HG02759 (cell line): ENCODE results near the gene LEKR1.

ENCODE experiments used
- ATAC-seq: cut with Tn5 transposase; IDR thresholded peaks from one replicate; pipeline ENCODE4 v1.9.1; 2021; ENCODE audit warnings: mild to moderate bottlenecking, moderate library complexity; ENCODE audit not compliant: unreplicated experiment

Gene LEKR1

DNA sequence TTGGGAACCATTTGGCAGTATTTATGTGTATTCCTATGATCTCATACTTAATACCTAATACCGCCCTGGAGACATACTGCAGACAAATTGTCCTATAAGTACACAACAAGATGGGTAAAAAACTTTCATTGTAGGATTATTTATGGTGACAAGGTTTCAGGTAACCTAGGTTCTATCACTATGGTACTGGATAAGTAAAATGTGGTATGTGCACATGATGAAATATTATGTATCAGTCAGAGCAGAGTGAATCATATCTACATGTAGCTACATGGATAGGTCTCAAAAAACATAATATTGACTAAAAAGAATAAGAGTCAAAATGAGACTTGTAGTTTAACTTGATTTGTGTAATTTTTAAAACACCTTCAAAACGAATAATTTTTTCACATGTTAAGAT lies 147.8 kb downstream of the LEKR1 start:
- ATAC-seq, result no peak

DNA sequence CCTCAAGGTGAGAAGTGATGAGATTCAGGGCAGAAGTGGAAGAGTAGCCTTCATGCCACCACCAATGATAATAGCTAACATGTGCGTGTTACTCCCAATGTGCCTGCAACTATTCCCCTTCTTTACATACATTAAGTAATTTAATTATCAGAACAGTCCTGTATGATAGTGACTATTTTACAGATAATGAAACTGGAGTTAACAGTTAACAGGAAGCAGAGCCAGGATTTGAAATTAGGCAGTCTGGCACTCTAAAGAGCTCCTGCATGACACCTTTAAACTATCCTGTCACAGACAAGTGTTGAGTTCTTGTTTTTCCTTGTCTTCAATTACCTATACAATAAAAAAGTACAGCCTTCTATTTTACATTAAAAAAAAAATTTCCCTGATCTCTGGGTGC lies 148.8 kb downstream of the LEKR1 start:
- ATAC-seq, result no peak

DNA sequence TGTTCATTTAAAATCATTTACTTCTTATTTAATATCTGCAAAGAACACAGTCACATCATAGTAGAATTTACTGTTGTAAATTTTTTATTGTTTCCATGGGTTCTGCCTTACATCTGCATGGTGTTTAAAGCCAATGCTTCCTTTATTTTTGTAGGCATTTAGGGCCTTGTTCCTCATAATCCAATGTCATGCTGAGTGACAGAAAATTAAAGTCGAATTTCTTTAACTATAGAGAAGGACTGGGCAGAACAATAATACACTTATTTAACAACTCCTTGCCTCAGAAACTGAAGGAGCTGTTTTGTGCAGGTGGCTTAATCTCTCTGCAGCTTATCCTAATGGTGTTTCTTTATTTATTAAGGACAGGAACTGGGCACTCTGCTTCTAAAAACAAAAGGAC lies 149.6 kb downstream of the LEKR1 start:
- ATAC-seq, result no peak

DNA sequence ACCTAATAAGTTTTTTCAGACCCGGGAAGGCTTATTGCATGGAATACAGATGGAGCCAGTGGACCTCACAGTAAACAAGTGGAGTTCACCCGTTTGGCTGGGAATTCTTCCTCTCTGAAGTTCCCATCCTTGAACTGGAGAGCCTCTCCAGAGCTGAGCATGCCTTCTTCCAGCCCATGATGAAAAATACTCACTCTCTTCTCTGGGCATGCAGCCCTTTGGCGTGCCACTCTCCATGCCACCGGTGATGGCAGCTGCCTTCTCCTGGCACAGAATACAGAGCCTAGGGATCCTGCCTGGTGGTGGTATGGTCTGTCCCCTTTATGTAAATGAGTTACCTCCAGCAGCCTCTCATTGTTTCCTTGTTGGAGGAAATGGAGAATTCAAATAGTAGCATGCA lies 150.8 kb downstream of the LEKR1 start:
- ATAC-seq, result no peak

DNA sequence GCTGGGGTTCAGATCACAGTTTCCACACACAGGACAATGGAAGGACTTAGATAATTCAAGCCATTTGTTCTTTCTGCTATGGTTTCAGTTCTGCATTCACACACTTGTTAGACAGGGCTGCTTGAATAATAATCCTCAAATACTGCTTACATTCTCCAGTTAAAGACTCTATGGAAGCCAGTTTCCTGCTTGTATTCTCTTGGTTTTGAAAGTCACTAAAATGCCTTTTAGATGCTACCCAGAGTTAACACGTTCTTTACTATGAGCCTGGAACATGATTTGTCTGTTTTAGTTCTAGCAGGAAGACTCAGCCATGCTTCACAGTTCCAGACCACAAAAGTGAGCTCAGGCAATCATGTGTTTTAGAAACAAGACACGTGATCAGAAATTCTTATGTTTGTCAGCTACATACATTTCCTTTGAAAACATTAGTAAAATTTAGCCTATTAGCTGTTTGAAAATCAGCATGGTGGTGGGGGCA lies 152.4 kb downstream of the LEKR1 start:
- peak; percentile 91 for ATAC-seq

DNA sequence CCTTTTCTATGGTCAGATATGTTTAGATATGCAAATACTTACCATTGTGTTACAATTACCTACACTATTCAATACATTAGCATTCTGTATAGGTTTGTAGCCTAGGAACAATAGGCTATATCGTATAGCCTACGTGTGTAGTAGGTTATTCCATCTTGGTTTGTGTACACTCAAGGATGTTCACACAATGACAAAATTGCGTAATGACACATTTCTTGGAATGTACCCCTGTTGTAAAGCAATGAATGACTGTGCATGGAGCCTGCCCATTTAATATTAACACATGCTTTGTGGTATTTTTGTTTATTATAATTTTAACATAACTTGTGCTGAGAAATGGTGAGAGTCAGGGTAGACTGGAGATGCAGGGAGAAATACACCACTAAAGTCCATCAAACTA lies 154.9 kb downstream of the LEKR1 start:
- no peak for ATAC-seq

DNA sequence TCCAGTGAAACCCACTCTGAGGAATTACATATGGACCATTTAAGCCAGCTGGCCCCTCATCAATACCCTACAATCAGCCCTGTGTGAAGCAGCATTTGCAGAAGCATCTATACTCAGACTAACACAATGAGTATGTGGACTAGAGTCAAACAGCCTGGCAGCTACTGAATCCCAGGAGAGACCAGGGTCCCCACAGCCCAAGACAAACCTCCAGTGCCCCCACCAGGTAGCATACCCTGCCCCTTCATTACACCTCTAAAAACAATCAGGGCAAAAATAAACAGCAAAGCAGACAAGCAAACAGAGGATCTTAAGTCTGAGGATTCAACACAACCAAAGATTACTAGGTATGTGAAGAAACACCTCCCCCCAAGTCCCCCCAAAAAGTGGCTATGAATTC lies 157.4 kb downstream of the LEKR1 start:
- no peak for ATAC-seq

DNA sequence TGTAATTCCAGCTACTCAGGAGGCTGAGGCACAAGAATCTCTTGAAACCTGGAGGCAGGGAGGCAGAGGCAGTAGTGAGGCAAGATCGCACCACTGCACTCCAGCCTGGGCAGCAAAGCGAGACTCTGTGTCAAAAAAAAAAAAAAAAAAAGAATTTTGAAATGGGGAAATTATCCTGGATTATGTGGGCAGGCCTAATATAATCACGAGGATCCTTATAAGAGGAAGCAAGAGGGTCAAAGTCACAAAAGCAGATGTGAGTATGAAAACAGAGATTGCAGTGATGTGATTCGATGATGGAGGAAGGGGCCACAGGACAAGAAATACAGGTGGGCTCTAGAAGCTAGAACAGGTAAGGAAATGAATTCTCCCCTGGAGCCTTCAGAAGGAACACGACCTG lies 159.6 kb downstream of the LEKR1 start:
- no peak for ATAC-seq

DNA sequence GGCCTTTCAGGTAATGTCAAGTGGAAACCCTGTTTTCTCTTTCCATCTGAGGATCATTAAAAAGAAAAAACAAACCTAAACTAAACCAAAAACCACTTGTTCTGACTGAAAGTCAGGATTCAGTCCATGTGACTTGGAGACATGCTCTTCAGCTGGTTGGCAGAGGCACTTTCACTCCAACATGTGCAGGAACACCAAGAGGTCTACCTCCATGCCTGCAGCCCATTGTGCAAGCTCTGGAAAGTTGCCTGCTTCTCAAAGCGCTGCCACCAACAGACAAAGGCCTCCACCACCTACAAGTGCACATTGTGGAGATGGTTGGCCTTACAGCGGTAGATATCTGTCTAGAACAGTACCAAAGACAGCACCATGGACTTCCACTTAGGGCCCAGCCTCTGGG lies 161.8 kb downstream of the LEKR1 start:
- no peak for ATAC-seq

DNA sequence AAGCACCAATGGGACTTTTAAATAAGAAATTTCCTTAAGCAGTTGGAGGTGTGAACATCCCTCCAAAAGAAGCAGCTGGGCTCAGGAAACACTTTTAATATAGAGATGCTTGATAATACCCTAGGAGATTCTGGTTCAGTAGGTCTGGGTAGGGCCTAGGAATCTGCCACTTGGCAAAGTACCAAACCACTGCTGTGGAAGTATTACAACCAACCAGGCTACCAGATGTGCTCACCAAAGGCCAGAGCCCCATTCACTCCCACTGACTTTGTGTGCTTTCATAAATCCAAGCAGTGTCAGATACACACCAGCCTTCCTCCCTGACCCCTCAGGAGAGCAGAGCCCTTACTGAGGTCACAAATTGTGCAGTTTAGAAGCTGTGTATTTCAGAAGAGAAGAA lies 171.2 kb downstream of the LEKR1 start:
- no peak for ATAC-seq

DNA sequence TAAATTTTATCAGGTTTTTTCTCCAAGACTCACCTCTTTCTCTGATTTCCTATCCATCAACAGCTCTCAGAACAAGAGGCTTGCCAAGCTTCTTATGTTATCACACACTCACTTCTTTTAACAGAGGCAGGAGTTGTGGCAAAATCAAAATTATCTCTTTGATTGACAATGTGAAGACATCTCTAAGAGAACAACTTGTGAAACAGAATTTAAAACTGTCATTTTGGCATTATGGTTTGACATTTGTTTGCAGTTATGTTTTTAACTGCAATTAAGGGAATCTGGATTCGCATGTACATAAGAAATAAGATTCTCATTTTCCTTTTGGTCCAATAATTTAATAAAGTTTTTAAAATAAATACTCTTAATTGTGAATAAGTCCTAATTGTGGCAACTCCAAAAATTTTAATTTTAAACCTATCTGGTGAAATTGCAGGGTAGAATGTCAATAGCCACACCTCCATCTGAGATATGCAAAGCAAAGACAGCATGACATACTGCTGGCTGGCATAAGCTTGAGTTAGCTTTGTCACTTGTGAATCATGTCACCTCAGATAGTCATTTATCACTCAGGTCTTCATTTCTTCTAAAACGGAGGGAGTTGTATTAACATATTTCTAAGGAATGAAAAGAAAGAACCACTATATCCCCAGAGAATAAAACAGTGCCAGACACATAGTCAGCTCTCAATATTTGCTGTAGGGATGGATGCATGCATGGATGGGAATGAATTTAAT lies 175.2 kb downstream of the LEKR1 start:
- ATAC-seq, result no peak

DNA sequence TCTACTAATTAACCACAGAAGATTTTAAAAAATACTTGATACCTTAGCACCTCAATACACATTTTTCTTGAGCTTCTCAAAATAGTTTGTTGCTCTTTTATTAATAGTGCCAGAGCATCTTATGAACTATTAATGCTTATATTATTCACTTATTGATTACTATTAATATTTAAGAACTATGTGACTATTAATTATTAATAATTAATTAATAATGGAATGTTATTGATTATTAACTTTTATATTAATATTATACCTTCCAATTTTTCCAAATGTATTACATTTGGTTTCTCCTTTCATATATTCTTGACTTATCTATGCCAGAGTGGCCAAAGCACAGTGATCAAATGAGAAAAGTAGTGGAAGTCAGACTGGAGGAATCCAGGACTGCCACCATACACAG lies 195.5 kb downstream of the LEKR1 start:
- ATAC-seq, result no peak

DNA sequence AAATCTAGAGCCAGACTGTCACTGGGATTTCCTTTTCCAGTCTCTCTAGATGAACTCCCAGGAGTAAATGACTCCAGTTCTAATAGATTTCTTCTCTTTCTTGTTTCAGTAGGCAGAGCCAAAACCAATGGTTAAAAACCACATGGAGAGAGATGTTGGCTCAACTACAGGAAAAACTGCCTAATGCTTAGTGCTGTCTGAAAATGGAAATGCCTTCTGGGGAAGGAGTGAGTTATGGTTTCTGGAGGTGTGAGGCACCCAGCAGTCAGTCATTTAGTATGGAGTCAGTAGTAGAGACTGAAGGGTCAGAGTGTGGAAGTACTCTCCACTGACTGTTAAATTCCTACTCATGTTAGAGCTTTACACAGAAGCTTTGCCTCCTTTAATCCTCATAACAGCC lies 197.1 kb downstream of the LEKR1 start:
- ATAC-seq, result no peak

DNA sequence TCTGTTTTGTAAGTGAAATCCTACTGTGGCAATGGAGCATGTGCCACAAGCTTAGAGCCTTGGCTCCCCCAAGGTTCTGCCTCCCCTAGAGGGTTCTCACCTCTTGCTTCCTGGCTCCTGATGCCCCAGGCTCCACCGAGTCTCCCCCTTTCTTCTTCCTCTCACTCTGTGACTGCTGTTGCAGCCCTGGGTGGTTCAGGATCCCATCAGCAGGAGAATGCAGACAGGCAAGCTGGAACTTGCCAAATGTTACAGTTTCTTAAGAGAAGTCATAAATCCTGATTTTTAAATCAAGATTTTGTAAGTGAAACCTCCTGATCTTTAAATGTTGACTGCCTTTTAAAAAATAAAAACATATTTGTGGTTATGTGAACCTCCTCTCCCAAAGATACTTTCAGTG lies 199.9 kb downstream of the LEKR1 start:
- no peak for ATAC-seq

DNA sequence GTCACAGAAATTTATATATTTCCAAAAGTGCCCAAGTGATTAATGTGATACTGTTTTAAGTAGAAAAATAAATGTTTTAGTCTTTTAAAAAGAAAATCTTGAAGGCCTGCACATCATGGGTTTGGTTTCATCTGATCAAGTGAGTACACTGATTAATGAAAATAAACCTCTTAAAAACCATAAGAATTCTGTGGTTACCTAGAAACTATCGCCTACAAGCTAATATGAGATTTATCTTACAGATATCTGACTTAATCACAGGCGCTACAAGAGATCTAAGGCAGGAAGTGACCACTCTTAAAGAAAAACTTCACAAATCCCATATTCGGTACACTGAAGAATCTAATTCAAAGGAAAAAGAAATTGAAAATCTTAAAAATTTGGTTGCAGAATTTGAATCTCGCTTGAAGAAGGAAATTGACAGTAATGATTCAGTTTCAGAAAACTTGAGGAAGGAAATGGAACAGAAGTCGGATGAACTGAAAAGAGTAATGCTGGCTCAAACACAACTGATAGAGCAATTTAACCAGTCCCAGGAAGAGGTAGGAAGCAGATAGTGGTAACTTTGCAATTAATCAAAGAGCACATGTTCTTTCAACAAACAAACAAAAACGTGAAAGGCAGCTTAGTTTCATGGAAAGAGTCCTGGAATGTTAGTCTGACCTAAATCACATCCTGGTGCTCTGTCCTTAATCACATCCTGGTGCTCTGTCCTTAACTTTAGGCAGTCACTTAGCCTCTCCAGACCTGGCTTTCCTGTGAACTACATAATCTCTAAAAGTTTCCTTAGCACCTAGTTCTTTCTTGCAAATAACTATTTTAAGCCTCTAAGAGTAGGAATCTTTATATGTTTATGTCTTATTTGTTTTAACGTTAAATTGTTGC lies 201.9 kb downstream of the LEKR1 start:
- no peak for ATAC-seq

DNA sequence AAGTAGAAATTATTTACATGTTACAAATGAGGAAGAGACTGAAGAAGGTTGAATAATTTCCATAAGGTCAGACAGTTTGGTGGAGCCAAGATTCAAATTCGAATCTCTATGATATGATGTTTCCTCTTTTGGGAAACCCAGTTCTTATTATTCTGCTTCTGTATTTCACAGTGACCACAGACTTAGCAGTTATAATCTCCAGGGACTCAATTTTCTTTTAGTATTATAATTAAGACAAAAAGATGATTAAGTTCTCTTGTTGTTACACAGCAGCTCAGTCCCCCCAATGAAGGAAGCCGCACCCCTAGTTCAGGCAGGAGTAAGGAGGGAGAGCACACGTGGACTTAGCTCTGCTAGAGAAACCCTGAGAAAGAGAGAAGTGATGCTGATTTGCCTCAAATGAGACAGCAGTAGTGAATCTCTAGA lies 203.2 kb downstream of the LEKR1 start:
- ATAC-seq, result no peak

DNA sequence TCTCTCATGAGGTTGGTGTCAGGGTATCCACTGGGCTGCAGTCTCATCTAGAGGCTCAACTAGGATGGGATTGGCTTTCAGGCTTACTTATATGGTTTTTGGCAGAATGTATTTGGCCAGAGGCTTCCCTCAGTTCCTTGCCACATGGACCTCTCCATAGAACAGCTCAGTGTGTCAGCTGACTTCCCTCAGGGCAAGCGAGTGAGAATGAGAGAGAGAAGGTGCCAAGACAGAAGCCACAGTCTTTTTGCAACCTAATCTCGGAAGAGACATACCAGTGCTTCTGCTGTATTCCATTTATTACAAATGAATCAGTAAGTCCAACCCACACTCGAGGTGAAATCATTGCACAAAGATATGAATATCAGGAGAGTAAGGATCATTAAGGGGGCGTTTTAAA lies 204.6 kb downstream of the LEKR1 start:
- ATAC-seq, result no peak

DNA sequence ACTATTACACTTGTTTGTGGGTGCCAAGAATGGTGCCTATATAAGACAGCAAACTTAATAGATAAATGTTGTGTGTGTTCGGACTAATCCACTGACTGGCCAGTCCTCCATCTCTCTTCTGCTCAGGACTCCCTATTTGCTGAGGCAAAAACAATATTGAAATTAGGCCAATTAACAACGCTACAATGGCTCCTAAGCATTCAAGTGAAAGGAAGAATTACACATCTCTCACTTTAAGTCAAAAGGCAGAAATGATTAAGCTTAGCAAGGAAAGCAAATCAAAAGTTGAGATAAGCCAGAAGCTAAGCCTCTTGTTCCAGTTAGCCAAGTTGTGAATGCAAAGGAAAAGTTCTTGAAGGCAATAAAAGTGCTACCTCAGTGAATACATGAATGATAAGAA lies 206.8 kb downstream of the LEKR1 start:
- ATAC-seq, result no peak

DNA sequence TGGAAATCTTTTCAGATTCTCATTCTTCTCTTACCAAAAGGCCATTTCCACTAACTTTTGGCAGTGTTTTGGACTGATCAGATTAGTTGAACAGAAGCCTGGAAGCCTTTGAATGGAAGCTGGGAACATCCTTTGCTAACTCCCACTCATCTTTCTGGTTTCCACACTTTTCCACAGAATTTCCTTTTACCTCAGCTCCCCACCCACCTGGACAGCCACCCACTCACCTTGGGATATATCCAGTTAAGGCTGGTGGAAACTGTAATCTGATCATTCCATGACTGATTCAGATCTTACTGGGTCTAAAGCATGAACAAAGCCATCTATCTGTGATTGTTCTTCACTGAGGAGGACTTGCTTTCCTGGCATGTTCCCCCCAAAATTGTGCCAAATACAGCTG lies 214.3 kb downstream of the LEKR1 start:
- ATAC-seq, result no peak

DNA sequence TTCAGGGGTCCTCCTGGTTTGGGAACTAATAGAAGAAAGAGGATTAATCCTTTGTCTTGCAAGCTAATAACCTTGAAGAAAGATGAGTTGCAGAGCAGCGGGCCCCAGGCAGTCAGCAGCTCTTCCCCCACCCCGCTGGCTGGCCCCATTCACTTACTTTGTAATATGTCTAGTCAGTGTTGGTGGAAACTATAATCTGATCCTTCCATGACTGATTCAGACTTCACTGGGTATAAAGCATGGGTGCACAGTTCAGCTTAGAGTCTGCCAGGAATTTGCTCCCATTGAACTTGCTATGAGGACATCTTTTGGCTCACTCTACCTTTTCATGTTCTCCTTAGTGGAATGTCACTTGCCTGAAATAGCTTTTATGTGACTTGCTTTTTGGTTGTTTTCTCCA lies 216.1 kb downstream of the LEKR1 start:
- no peak for ATAC-seq

DNA sequence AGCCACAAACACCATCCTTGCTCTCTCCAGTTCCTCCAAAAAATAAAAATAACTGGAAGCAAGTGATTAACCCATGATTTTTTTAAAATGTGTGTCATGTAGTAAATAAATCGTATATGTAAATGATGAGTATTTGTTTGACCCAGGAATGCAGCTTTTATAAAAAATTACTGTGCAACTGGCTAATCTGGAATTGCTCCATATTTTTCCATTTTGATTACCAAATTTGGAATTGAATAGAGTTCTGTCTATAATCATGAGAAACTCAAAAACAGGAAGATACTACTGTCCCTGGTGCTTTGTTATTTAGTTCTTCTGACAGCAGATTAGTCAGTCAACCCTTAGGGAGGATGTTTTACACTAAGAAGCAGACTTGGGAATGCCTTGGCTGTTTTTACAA lies 217.6 kb downstream of the LEKR1 start:
- no peak for ATAC-seq

DNA sequence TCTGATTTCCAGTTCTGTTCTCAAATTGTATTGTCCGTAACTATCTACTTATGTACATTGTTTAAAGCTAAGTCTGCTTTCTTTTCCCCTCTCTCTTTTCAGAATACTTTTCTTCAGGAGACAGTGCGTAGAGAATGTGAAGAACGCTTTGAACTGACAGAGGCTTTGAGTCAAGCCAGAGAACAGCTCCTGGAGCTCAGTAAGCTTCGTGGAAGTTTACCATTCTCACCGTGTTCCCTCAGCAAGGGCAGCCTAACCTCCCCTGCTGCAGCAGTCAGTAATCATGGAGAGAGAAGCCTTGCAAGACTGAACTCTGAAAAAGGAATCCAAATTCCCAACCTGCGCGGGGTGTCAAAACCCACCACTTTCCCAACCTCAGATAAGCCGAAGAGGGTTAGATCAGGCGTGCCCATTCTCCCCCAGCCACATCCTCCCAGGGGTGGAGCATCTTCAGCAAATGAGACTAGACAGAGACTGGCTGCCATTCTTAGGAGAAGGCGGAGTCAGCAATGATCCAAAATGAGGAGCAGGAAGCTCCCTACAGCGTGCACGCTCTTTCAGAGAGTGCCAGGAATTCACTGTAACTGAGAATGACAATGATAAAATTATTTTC lies 219.2 kb downstream of the LEKR1 start:
- no peak for ATAC-seq
